ENCODE measurements around the gene HMGB4. TPM values are rescaled to one million over a fixed set of nuclear protein-coding genes. Genes with fewer than 3 reads are reported as not detected.

The HMGB4 gene
- total RNA-seq, 1 donor from 2014 or later = not detected

DNA sequence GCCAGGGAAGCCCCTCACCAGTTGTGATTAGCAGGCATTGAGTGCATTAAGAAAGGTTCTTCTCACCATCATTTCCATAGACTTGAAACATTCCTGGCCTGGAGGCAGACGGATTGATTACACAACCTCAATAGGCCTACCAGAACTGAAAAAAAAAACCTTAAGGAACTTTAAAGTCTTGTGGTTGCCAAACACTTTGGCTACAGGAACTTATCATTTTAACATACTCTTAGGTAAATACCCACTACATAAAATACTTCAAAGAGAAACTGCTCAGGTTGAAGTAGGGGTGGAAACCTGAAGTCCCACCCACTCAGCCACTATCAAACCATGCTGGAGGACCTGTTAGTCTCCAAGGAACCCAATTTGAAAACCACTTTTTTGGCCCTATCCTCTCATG is 22.4 kb upstream of the HMGB4 start:
- H3K9me3 Mint-ChIP-seq (ENCODE audit: unreplicated experiment) = peaks cover 7% of the 10 kb centered on the region
- TF ChIP-seq, protein P1, sequence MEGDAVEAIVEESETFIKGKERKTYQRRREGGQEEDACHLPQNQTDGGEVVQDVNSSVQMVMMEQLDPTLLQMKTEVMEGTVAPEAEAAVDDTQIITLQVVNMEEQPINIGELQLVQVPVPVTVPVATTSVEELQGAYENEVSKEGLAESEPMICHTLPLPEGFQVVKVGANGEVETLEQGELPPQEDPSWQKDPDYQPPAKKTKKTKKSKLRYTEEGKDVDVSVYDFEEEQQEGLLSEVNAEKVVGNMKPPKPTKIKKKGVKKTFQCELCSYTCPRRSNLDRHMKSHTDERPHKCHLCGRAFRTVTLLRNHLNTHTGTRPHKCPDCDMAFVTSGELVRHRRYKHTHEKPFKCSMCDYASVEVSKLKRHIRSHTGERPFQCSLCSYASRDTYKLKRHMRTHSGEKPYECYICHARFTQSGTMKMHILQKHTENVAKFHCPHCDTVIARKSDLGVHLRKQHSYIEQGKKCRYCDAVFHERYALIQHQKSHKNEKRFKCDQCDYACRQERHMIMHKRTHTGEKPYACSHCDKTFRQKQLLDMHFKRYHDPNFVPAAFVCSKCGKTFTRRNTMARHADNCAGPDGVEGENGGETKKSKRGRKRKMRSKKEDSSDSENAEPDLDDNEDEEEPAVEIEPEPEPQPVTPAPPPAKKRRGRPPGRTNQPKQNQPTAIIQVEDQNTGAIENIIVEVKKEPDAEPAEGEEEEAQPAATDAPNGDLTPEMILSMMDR (IDR thresholded peaks at IDR 0.05) = no peak
- H3K36me3 Mint-ChIP-seq (ENCODE audit: unreplicated experiment) = no peaks in the 10 kb centered on the region
- no peaks in the 10 kb centered on the region for H3K4me1 Mint-ChIP-seq (ENCODE audit: unreplicated experiment)
- no peak for DNase-seq (ENCODE audit: extremely low spot score, unreplicated experiment)
- H3K27ac Mint-ChIP-seq (ENCODE audit: unreplicated experiment) = no peak overlapping the region
- H3K27me3 Mint-ChIP-seq (ENCODE audit: unreplicated experiment) = no peaks in the 10 kb centered on the region
- H3K4me3 Mint-ChIP-seq (ENCODE audit: unreplicated experiment) = no peak overlapping the region

DNA sequence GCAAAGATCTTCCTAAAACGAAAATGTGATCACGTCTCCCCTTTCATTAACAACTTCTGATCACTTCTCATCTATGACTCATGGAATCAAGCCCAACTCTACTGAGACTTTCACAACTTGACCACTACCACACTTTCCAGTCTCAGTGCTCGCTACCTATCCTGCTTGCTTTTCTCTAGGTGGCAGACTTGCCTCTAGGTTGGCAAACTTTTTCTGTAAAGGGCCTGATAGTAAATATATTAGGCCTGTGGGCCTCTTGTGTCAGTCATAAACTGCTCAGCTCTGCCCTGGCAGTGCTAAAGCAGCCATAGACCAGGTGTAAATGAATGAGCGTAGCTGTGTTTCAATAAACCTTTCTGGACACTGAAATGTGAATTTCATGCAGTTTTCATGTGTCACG is 21.5 kb upstream of the HMGB4 start:
- no peaks in the 10 kb centered on the region for H3K4me1 Mint-ChIP-seq (ENCODE audit: unreplicated experiment)
- TF ChIP-seq, protein P1 (IDR thresholded peaks at IDR 0.05) = no peak
- no peak overlapping the region for H3K4me3 Mint-ChIP-seq (ENCODE audit: unreplicated experiment)
- peaks cover 7% of the 10 kb centered on the region for H3K9me3 Mint-ChIP-seq (ENCODE audit: unreplicated experiment)
- H3K27me3 Mint-ChIP-seq (ENCODE audit: unreplicated experiment) = no peaks in the 10 kb centered on the region
- no peak overlapping the region for H3K27ac Mint-ChIP-seq (ENCODE audit: unreplicated experiment)
- DNase-seq (ENCODE audit: extremely low spot score, unreplicated experiment) = no peak
- H3K36me3 Mint-ChIP-seq (ENCODE audit: unreplicated experiment) = no peaks in the 10 kb centered on the region

DNA sequence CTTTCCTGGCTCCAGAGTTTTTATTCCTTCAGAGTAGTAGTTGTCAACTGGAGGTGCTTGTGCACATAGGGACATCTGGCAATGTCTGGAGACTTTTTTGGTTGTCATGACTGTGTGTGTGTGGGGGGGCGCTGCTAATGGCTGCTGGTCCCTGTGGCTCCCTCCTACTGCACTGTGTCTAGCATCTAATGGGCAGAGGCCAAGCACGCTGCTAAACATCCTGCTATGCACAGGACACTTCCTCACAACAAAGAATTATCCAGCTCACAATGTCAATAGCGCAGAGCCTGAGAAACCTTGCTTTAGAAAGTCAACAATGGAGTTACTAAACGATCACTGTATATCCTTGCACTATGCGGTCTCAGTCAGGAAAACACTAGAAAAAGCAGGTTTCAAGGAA is 19.7 kb upstream of the HMGB4 start:
- no peak for DNase-seq (ENCODE audit: extremely low spot score, unreplicated experiment)
- Mint-ChIP-seq H3K4me3 (ENCODE audit: unreplicated experiment) (no peak overlapping the region), H3K27me3 (ENCODE audit: unreplicated experiment) (no peaks in the 10 kb centered on the region), H3K36me3 (ENCODE audit: unreplicated experiment) (no peaks in the 10 kb centered on the region), H3K4me1 (ENCODE audit: unreplicated experiment) (no peaks in the 10 kb centered on the region), H3K9me3 (ENCODE audit: unreplicated experiment) (no peaks in the 10 kb centered on the region), H3K27ac (ENCODE audit: unreplicated experiment) (no peak overlapping the region)
- TF ChIP-seq, protein P1 (IDR thresholded peaks at IDR 0.05) = no peak

DNA sequence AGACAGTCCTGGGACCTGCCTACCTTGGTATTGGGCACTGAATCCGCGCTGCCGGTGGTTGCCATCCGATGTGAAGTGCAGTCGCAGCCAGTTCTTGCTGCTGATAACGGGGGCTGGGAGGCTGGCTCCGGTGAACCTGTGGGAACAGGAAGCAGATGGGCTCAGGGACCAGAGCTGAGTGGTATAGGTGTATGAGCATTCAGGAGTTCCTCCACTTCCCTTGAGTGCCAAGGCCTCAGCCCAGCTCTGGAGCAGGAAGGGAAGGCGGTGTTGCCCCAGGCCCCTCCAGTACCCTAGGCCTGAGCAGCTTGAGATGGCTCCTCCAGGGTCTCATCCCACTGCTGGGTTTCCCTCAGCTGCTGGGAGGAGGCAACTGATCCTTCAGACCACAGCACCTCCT is 17.0 kb upstream of the HMGB4 start:
- no peak overlapping the region for H3K4me3 Mint-ChIP-seq (ENCODE audit: unreplicated experiment)
- H3K4me1 Mint-ChIP-seq (ENCODE audit: unreplicated experiment) = no peaks in the 10 kb centered on the region
- TF ChIP-seq, protein P1 (IDR thresholded peaks at IDR 0.05) = no peak
- H3K27me3 Mint-ChIP-seq (ENCODE audit: unreplicated experiment) = no peaks in the 10 kb centered on the region
- H3K9me3 Mint-ChIP-seq (ENCODE audit: unreplicated experiment) = no peaks in the 10 kb centered on the region
- H3K27ac Mint-ChIP-seq (ENCODE audit: unreplicated experiment) = no peak overlapping the region
- no peaks in the 10 kb centered on the region for H3K36me3 Mint-ChIP-seq (ENCODE audit: unreplicated experiment)
- DNase-seq (ENCODE audit: extremely low spot score, unreplicated experiment) = no peak

DNA sequence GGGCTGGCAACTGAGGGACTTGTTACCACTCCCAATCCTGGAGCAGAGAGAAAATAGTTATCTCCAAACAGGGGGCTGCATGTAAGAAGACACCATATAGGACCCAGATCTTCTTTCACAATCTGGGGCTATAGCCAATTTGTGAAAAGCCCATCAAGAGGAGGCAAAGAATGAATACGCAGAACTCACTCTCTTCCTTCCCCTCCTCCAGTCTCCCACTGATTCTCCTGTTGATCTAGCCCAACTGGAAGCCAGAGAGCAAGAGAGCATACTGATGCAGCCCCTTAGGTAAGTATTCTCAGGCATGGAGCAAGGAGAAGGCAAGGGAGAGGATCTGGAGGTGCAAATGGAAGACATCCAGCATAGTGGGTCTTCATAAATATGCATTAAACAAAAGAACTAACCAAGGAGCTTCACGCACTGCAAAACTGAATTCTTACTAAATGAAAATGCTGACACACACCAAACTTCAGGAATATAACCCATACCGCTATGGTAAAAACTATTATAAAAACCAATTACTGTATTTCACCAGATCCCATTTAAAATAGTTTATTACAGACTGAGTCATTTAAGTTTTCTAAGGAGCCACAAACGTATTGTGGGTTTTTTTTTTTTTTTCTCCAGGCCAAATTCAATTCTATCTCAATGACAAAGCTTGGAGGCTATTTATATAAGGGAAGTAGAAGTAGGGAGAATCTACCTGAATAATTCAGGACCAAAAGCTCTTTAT is 15.5 kb upstream of the HMGB4 start:
- peaks cover 6% of the 10 kb centered on the region for H3K9me3 Mint-ChIP-seq (ENCODE audit: unreplicated experiment)
- no peak overlapping the region for H3K27ac Mint-ChIP-seq (ENCODE audit: unreplicated experiment)
- no peaks in the 10 kb centered on the region for H3K36me3 Mint-ChIP-seq (ENCODE audit: unreplicated experiment)
- no peaks in the 10 kb centered on the region for H3K27me3 Mint-ChIP-seq (ENCODE audit: unreplicated experiment)
- TF ChIP-seq, protein P1 (IDR thresholded peaks at IDR 0.05) = no peak
- H3K4me1 Mint-ChIP-seq (ENCODE audit: unreplicated experiment) = no peaks in the 10 kb centered on the region
- H3K4me3 Mint-ChIP-seq (ENCODE audit: unreplicated experiment) = no peak overlapping the region
- DNase-seq (ENCODE audit: extremely low spot score, unreplicated experiment) = no peak
